ENCODE measurements around the gene SEMA3G. TPM values are rescaled to one million over a fixed set of nuclear protein-coding genes. Genes with fewer than 3 reads are reported as not detected.

The SEMA3G gene
- total and polyA plus RNA-seq, 8 donors = 5.7 to 36.5 (median 6.9) TPM

DNA sequence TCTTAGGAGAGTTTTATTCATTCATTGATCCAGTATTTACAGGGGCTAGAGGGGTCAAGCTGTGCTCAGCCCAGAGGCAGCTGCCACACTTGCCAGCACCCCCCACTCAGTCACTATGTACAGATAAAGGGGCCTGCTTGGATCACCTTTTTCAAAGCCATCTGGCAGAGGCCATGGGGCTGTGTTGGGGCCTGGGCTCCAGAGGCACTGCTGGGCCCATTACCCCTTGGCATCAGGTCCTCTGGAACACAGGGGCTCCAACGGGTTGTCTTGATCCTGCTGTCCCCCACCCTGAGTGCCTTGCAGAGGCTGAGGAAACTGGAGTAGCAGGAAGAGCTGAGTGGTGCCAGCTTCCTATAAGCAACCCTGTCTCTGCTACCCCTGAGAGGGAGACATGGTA is 43.9 kb downstream of the SEMA3G start:
- Histone ChIP-seq H3K4me3 (no peak overlapping the region), H3K27ac (no peak overlapping the region), H3K36me3 (peaks cover 0 to 77% of the 10 kb centered on the region in 2 donors), H3K27me3 (no peaks in the 10 kb centered on the region), H3K9me3 (no peaks in the 10 kb centered on the region), H3K4me1 (no peaks in the 10 kb centered on the region)
- no peak for TF ChIP-seq CTCF (IDR thresholded peaks at IDR 0.05)
- no peak for ATAC-seq
- no peak for DNase-seq
- intact Hi-C loops (cut with DNase I) = no loop called here

DNA sequence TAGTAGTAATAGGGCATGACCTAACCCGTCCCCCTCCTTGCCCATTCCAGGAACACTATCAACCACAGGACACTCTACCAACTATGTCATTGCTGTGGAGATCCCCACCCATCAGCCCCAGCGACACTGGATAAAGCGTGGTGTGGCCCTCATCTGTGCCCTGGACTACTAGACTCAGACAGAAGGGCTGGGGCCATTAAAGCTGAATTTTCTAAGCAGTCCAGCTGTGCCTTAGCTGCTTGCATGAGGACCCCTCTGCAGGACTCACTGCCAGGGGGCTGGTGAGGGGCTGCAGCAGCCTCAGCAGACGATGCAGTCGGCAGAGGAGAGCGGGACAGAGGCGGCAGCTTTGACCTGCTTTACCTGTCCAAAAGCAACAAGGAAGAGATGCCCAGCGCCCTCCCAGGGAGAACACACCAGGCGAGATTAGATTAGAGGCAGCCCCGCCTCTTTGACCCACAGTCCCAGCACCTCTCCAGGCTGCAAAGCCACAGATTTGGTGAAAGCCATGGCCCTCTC is 44.6 kb downstream of the SEMA3G start:
- no peaks in the 10 kb centered on the region for H3K4me1 ChIP-seq
- H3K4me3 ChIP-seq = no peak overlapping the region
- H3K27ac ChIP-seq = no peak overlapping the region
- no peak for TF ChIP-seq CTCF (IDR thresholded peaks at IDR 0.05)
- intact Hi-C loops (cut with DNase I) = no loop called here
- no peak for ATAC-seq
- H3K36me3 ChIP-seq = peaks cover 0 to 70% of the 10 kb centered on the region in 2 donors
- H3K27me3 ChIP-seq = no peaks in the 10 kb centered on the region
- no peaks in the 10 kb centered on the region for H3K9me3 ChIP-seq
- DNase-seq = no peak

GRCh38 chr3:52399593-52399992 is 45.3 kb downstream of the SEMA3G start:
- Histone ChIP-seq H3K4me3 (no peak overlapping the region), H3K27ac (no peak overlapping the region), H3K27me3 (no peaks in the 10 kb centered on the region), H3K36me3 (peaks cover 0 to 64% of the 10 kb centered on the region in 2 donors), H3K4me1 (no peaks in the 10 kb centered on the region), H3K9me3 (no peaks in the 10 kb centered on the region)
- no peak for TF ChIP-seq CTCF (IDR thresholded peaks at IDR 0.05)
- intact Hi-C loops (cut with DNase I) = no loop called here
- DNase-seq = no peak
- ATAC-seq = no peak

DNA sequence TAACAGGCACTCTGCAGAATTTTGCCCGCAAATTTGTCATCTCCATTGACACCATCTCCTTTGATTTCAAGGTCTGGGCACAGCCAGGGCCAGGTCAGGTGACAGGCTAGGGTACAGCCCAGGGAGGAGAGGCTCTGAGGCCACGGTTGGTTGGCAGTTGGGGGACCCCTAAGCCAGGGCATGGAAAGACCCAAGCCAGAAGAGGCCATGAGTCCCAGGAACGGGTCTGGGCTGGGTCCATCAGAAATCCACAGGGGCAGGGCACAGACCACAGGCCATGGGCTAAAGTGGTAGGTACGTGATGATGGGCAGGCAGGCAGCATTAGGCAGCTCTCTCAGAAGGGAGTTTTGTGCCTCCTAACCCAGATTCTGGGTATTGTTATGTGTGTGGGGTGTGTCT is 45.8 kb downstream of the SEMA3G start:
- ATAC-seq = no peak
- intact Hi-C loops (cut with DNase I) = no loop called here
- peaks cover 0 to 64% of the 10 kb centered on the region in 2 donors for H3K36me3 ChIP-seq

GRCh38 chr3:52398670-52399081 is 46.2 kb downstream of the SEMA3G start:
- no peak for TF ChIP-seq CTCF (IDR thresholded peaks at IDR 0.05)
- ATAC-seq (no peak), DNase-seq (no peak)
- Histone ChIP-seq H3K4me1 (no peaks in the 10 kb centered on the region), H3K4me3 (no peak overlapping the region), H3K36me3 (peaks cover 0 to 64% of the 10 kb centered on the region in 2 donors), H3K27ac (no peak overlapping the region), H3K9me3 (no peaks in the 10 kb centered on the region), H3K27me3 (no peaks in the 10 kb centered on the region)
- intact Hi-C loops (cut with DNase I) = no loop called here

More for the DNA sequence above, 45.8 kb downstream of the SEMA3G start:
- no peak for DNase-seq
- no peaks in the 10 kb centered on the region for H3K27me3 ChIP-seq
- H3K9me3 ChIP-seq = no peaks in the 10 kb centered on the region
- no peak for TF ChIP-seq CTCF (IDR thresholded peaks at IDR 0.05)
- H3K4me1 ChIP-seq = no peaks in the 10 kb centered on the region
- H3K4me3 ChIP-seq = no peak overlapping the region
- no peak overlapping the region for H3K27ac ChIP-seq

All from left lung (tissue), 10 donors.